Breast epithelium (tissue), 3 donors: ENCODE measurements around the gene CCK. TPM values are rescaled to one million over a fixed set of nuclear protein-coding genes. Genes with fewer than 3 reads are reported as not detected.

ENCODE experiments used
- total RNA-seq, 3 donors: library from RNA; depleted of rRNA; stranded (reverse); fragments of >200 nt; gene quantifications; one replicate each; pipeline ENCODE4 v1.1.0, GENCODE V29; 2016

Gene CCK
- total RNA-seq, 3 donors from 2014 or later: not detected

Other genes starting within 250 kb of the CCK start
- gene TRAK1, start 174.8 kb downstream of the CCK start, total RNA-seq: 10 to 100 TPM; 29.0 to 53.7 (median 40.6) TPM
- not detected for gene LYZL4, start 144.4 kb upstream of the CCK start, total RNA-seq
- gene VIPR1, start 236.5 kb upstream of the CCK start, total RNA-seq: 10 to 100 TPM; 16.3 to 40.2 (median 25.2) TPM